Muscle layer of duodenum (tissue), 2 donors: ENCODE results near the gene WFDC1.

Experiments used
- H3K27ac ChIP-seq: one replicate; pipeline ENCODE4 v1.7.0; 2013; ENCODE audit warnings: mild to moderate bottlenecking, low read length
- H3K27me3 ChIP-seq: one replicate; pipeline ENCODE4 v1.7.0; 2013; ENCODE audit warnings: low read depth, mild to moderate bottlenecking, control low read depth, low read length
- H3K36me3 ChIP-seq, 2 donors: one replicate each; pipeline ENCODE4 v1.7.0; 2013; ENCODE audit warnings: low read length in 2 of 2, control low read depth in 1 of 2, mild to moderate bottlenecking in 1 of 2; ENCODE audit not compliant: insufficient read depth in 2 of 2, control insufficient read depth in 1 of 2
- H3K4me1 ChIP-seq, 2 donors: one replicate each; pipeline ENCODE4 v1.7.0; 2013; ENCODE audit warnings: low read length in 2 of 2, mild to moderate bottlenecking in 2 of 2, control low read depth in 1 of 2, moderate library complexity in 1 of 2; ENCODE audit not compliant: insufficient read depth in 2 of 2, control insufficient read depth in 1 of 2
- H3K4me3 ChIP-seq, 2 donors: one replicate each; pipeline ENCODE4 v1.7.0; 2013; ENCODE audit warnings: low read length in 2 of 2, low read depth in 1 of 2, mild to moderate bottlenecking in 1 of 2
- H3K9me3 ChIP-seq, 2 donors: one replicate each; pipeline ENCODE4 v1.7.0; 2013; ENCODE audit warnings: low read length in 2 of 2, control low read depth in 1 of 2, mild to moderate bottlenecking in 1 of 2; ENCODE audit not compliant: control insufficient read depth in 1 of 2
- donor health status: healthy.

Gene WFDC1

DNA sequence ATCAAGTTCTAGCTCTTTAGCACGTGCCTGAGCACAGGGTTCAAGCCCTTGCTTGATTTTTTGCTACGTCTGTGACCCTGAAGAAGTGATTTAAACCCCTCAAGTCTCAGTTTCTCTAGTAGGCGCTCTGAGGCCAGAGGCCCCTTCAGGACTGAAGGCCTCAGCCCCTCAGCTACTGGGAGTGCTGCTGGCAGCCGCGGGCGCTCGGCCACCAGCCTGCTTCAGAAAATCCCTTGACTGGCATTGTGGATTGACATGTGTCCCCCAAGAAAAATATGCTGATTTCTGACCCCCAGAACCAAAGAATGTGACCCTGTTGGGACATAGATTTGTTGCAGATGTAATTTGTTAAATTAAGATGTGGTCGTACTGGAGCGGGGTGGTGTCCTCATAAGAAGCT, 20.2 kb upstream of the WFDC1 start:
- Histone ChIP-seq H3K4me1 (no peaks in the 10 kb centered on the region), H3K27ac (no peak overlapping the region), H3K36me3 (no peaks in the 10 kb centered on the region), H3K27me3 (no peaks in the 10 kb centered on the region), H3K9me3 (no peaks in the 10 kb centered on the region), H3K4me3 (no peak overlapping the region)

DNA sequence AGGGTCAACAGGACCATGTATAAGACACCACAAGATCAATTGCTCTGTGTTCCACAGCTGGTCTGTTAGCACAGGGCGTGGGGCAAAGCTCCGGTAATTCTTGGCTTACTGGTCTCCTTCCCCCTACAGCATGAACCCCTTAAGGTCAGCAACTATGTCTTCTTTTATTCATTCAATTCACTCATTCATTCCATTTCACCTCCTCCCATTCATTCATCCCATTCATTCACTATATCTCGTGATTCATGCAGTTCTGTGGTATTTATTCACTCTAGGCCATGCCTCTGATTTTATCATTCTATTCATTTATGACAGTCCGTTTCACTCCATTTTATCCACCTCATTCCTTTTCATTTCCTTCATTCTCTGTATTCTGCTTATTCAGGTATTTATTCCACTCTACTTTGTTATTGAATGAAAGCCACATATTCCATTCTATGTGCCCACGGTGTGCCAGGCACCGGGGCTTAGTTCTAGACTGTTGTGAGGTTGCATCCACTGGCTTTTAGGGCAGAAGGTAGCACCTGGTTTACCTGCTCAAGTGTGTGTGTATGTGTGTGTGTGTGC, 19.0 kb upstream of the WFDC1 start:
- H3K36me3 ChIP-seq, result no peaks in the 10 kb centered on the region
- no peaks in the 10 kb centered on the region for H3K4me1 ChIP-seq
- no peak overlapping the region for H3K4me3 ChIP-seq
- no peaks in the 10 kb centered on the region for H3K27me3 ChIP-seq
- no peak overlapping the region for H3K27ac ChIP-seq
- H3K9me3 ChIP-seq, result no peaks in the 10 kb centered on the region

DNA sequence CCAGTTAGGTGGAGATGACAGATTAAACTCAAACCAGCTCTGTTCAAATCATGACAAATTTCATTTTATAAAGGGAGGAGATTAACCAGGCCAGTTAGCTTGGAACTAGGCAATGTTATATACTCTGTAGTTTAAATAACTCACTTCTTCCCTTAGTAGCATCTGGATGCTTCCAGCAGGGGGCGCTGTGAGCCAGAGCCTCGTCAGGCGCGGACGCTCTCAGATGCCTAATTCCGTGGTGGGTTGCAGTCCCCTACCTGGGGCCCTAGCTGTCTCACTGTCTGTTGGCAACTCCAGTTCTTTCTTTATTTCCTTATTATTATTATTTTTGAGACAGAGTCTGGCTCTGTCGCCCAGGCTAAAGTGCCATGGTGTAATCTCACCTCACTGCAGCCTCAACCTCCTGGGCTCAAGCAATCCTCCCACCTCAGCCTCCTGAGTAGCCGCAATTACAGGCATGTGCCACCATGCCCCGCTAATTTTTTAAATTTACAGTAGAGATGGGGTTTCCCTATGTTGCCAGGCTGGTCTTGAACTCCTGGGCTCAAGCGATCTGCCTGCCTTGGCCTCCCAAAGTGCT, 17.3 kb upstream of the WFDC1 start:
- Histone ChIP-seq H3K4me1 (no peaks in the 10 kb centered on the region), H3K36me3 (no peaks in the 10 kb centered on the region), H3K27me3 (peaks cover 3% of the 10 kb centered on the region), H3K4me3 (no peak overlapping the region), H3K9me3 (no peaks in the 10 kb centered on the region), H3K27ac (no peak overlapping the region)

DNA sequence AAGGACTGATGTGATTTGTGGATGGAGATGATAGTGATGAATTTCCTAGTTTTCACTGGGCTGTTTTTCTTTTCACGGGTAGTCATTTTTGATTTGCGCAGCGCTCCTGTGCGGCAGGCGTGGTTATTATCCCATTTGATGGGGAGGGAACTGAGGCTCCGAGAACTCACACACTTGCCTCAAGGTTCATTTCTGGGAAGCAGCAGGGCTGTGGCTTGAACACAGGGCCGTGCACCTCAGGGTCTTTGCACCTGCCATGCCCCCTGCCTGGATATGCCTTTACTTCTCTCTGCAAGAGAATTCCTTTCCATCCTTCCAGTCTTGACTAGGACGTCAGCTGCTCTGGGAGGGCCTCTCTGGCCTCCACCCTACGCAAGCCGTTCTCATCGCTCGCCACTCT, 16.3 kb upstream of the WFDC1 start:
- no peak overlapping the region for H3K4me3 ChIP-seq
- H3K27me3 ChIP-seq, result peaks cover 3% of the 10 kb centered on the region
- no peaks in the 10 kb centered on the region for H3K36me3 ChIP-seq
- H3K9me3 ChIP-seq, result no peaks in the 10 kb centered on the region
- H3K27ac ChIP-seq, result no peak overlapping the region
- H3K4me1 ChIP-seq, result no peaks in the 10 kb centered on the region

DNA sequence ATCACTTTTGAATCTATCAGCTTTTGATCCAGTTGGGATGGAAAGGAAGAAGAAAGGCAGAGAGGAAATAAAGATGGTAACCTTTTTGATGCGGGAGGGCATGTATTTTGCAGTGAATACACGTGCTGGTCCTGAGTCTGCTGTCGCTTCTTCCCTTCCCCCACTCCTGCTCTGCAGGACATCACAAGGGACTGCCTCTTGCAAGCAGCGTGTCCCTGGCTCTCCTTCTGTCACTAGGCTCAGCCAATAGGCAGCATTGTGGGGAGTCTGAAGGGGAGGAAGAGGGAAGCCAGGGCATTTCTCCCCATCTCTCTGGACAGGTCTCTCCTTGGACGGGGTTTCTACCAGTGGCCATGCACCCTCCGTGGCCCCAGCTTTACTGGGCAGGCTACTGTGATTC, 15.7 kb upstream of the WFDC1 start:
- Histone ChIP-seq H3K4me3 (no peak overlapping the region), H3K27me3 (peaks cover 3% of the 10 kb centered on the region), H3K9me3 (no peaks in the 10 kb centered on the region), H3K27ac (no peak overlapping the region), H3K36me3 (no peaks in the 10 kb centered on the region), H3K4me1 (no peaks in the 10 kb centered on the region)

DNA sequence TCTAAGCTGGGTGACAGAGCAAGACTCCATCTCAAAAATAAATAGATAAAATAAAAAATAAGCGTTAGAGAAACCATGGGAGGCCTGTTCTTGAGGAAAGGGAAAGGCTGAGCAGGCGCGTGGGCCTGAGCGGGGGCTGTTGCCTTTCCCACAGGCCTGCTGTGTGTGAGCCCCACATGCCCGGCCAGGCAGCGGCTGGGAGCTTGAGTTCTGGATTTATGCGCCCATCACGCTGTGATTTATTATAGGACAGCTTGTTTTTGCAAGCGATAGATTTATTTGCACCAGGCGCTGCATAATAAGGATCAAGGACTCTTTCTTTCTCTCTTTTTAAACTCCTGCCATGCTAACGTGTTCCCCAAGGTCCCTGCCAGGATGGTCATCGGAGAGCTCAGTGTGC, 14.8 kb upstream of the WFDC1 start:
- Histone ChIP-seq H3K27me3 (peaks cover 3% of the 10 kb centered on the region), H3K9me3 (no peaks in the 10 kb centered on the region), H3K4me1 (no peaks in the 10 kb centered on the region)

DNA sequence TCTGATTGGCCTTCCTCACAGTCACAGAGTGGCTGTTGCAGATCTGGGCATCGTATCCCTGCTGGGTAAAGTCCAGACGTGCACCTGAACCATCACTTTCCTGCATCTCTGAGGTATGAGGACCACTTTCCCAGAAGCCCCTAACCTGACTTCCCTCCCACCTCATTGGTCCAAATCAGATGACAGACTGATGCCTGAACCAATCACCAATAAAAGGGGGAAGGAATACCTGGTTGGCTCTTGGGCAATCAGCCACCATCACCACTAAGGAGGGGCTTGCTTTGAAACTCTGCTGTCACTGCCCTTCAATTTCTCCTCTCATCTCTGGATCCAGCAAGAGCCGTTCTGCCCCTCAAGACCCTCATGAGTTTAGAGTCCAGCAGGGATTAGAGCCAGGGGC, 13.6 kb upstream of the WFDC1 start:
- no peak overlapping the region for H3K4me3 ChIP-seq
- H3K36me3 ChIP-seq, result no peaks in the 10 kb centered on the region
- peaks cover 3% of the 10 kb centered on the region for H3K27me3 ChIP-seq
- no peak overlapping the region for H3K27ac ChIP-seq
- H3K4me1 ChIP-seq, result no peaks in the 10 kb centered on the region
- no peaks in the 10 kb centered on the region for H3K9me3 ChIP-seq

More for the DNA sequence above, 14.8 kb upstream of the WFDC1 start:
- H3K27ac ChIP-seq, result no peak overlapping the region
- no peaks in the 10 kb centered on the region for H3K36me3 ChIP-seq
- H3K4me3 ChIP-seq, result no peak overlapping the region

DNA sequence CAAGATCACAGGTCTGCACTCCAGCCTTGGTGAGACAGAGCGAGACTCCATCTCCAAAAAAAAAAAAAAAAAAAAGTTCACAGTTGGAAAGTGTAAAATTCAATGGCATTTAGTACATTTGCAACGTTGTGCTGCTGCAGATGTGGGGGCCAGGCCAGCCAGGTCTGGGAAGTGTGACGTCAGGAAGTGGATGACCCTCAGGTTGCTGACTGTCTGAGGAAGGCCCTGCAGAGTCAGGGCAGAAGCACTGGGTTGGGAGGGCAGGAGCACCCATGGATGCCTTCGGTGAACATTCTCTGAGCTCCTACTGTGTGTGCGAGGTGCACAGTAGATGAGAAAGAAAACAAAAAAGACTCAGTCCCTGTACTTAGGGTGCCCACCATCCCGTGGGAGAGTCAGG, 12.1 kb upstream of the WFDC1 start:
- no peak overlapping the region for H3K4me3 ChIP-seq
- peaks cover 3% of the 10 kb centered on the region for H3K27me3 ChIP-seq
- H3K36me3 ChIP-seq, result no peaks in the 10 kb centered on the region
- no peaks in the 10 kb centered on the region for H3K9me3 ChIP-seq
- H3K4me1 ChIP-seq, result no peaks in the 10 kb centered on the region
- H3K27ac ChIP-seq, result no peak overlapping the region

DNA sequence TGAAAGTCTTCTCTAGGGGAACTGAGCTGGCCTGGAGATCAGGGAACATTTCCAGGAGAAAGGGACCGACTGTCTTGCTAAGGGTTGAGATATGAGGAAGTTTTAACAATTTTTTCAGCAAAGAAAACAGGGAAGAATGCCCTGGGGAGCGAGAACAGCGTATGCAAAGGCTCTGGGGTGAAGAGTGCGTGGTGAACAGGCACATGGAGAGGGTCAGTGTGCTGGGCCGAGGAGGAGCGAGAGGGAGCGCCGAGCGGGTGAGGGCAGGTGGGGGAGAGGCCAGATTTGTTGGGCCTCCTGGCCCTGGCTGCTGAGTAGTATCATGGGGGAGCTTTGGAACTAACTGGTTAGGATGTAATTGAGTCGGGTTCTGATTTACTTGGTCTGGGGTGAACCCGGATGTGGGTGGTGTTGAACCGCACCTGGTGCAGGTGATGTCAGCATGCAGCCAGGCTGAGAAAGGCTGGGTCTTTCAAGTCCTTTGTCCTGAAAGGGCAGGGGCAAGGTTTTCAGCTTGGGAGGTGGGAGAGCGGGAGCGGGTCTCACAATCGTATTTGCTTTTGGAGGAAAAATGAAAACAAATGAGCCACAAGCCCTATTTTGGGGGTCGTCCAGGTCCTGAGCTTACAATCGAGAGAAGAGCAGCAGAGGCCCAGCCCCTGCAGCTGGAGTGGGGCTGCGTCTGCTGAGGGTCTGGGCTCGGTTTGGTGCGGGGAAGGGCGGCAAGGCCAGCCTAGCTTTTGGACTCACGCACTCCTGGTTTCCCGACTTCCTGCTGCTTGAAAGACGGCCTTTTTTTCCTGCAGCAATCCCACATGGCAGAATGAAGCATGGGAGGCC, 11.1 kb upstream of the WFDC1 start:
- Histone ChIP-seq H3K27me3 (peaks cover 3% of the 10 kb centered on the region), H3K4me1 (no peaks in the 10 kb centered on the region), H3K36me3 (no peaks in the 10 kb centered on the region), H3K27ac (no peak overlapping the region), H3K9me3 (no peaks in the 10 kb centered on the region), H3K4me3 (no peak overlapping the region)

DNA sequence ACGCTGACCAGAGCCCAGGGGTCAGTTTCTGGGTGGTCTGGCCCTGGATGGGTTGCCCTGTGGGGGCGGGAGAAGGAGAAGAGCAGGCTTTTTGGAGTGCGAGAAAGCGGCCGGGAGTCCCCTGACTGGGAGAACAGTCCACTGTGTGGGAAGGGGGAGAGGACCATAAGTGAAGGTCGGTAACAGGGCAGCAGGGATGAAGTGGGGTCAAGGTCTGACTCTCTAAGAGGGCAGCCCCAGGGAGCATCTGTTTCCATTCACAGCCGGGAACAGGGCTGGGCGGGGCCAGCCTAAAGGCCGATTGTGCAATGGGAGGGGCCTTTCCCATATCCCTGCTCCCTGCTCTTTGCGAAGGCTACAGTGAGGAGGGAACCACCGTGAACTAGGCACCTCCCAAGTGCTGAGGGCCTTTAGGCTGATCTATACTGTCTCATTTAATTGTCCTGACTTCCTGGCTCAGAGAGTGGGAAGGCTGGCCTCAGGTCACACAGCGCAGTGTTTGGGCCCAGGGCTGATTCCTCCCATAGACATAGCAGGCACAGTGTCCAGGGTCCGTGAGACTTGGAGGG, 10.4 kb upstream of the WFDC1 start:
- no peak overlapping the region for H3K4me3 ChIP-seq
- H3K4me1 ChIP-seq, result no peaks in the 10 kb centered on the region
- H3K27ac ChIP-seq, result no peak overlapping the region
- H3K9me3 ChIP-seq, result no peaks in the 10 kb centered on the region
- H3K27me3 ChIP-seq, result peaks cover 3% of the 10 kb centered on the region
- no peaks in the 10 kb centered on the region for H3K36me3 ChIP-seq

DNA sequence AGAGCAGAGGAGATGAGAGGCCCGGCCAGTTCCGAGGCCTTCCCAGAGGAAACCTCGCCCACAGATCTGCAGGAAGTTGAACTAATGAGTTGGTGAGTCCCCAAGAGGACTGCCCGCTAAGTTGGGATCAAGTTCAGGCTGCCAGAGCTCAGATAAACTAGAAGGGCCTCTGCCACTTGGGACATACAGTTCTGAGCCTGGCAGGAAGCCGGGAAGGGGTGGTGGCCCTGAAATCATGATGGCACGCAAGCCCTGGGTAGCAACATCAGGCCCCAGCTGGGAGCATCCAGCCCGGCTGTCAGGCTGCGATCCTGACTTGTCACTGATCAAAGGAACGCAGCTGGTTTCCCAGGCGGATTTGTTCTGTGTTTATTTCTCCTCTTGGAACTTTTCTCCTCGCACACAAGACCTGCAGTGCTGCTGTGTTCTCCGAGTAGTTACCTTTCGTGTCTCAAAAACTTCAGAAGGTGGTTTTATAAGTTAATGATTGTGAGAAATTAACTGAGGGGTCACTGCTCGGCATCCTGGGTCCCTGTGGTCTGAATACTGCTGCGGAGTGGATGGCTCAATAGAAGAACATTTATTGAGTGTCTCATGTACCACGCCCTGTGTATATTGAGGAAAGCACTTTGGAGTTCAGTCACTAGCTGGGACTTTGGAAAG, 8.0 kb upstream of the WFDC1 start:
- Histone ChIP-seq H3K9me3 (no peaks in the 10 kb centered on the region), H3K36me3 (no peaks in the 10 kb centered on the region), H3K27ac (no peak overlapping the region), H3K4me1 (no peaks in the 10 kb centered on the region), H3K27me3 (peaks cover 1% of the 10 kb centered on the region), H3K4me3 (no peak overlapping the region)
